Measurements from ENCODE around the gene SIK2.
"Not testable (repeated sequence)": the region's sequence is repeated elsewhere in the genome, so short reads cannot be mapped to it uniquely, and the experiment has no call there.

Gene SIK2

GRCh38 chr11:111765320-111765983 is 163.2 kb downstream of the SIK2 start:
- peak in 1 of 2 experiments; percentile 36 for DNase-seq

GRCh38 chr11:111765984-111766833 is 164.0 kb downstream of the SIK2 start, which contains the start of gene PPP2R1B:
Gene PPP2R1B (minus strand): TSS chr11:111766389. CDS start chr11:111766361, 28 bp downstream.
- DNase-seq, result peak; percentile 69 to 81

GRCh38 chr11:111766834-111767142 is 164.5 kb downstream of the SIK2 start:
- no peak for DNase-seq

GRCh38 chr11:111770581-111771134 is 168.4 kb downstream of the SIK2 start:
- DNase-seq, result no peak

- not testable (repeated sequence) for DNase-seq
Measured at GRCh38 chr11:111771205-111771604, 169.0 kb downstream of the SIK2 start.

- no peak for DNase-seq
Measured at GRCh38 chr11:111772535-111772934, 170.3 kb downstream of the SIK2 start.

- DNase-seq, result no peak
Measured at GRCh38 chr11:111774955-111775710, 172.9 kb downstream of the SIK2 start.

GRCh38 chr11:111776398-111777093 is 174.3 kb downstream of the SIK2 start:
- no peak for DNase-seq

- DNase-seq, result peak; percentile 76
Measured at GRCh38 chr11:111777094-111778046, 175.1 kb downstream of the SIK2 start.

GRCh38 chr11:111778047-111778558 is 175.9 kb downstream of the SIK2 start:
- no peak for DNase-seq

- no peak for DNase-seq
Measured at GRCh38 chr11:111779118-111779517, 176.9 kb downstream of the SIK2 start.
